Urinary bladder (tissue), 4 donors: Measurements from ENCODE around the gene FOXN1. TPM values are rescaled to one million over a fixed set of nuclear protein-coding genes. Genes with fewer than 3 reads are reported as not detected.

Experiments used
- DNase-seq: peaks from one replicate; pipeline ENCODE4 v3.0.0-alpha.2; 2015; ENCODE audit errors: extremely low spot score
- H3K27ac ChIP-seq: one replicate; pipeline ENCODE4 v1.5.1; 2013; ENCODE audit warnings: low read depth, mild to moderate bottlenecking, moderate library complexity
- H3K36me3 ChIP-seq: one replicate; pipeline ENCODE4 v1.6.1; 2013; ENCODE audit warnings: mild to moderate bottlenecking, moderate library complexity; ENCODE audit not compliant: insufficient read depth
- H3K4me1 ChIP-seq: one replicate; pipeline ENCODE4 v1.6.1; 2013; ENCODE audit warnings: mild to moderate bottlenecking, moderate library complexity; ENCODE audit not compliant: insufficient read depth
- H3K4me3 ChIP-seq: one replicate; pipeline ENCODE4 v1.5.1; 2013; ENCODE audit warnings: low read depth, low read length
- WGBS: extraction: QIAGEN DNeasy Blood & Tissue Kit; methylation state at CpG from one replicate; pipeline ENCODE4 v1.1.7; 2013; 5-methylcytosine and 5-hydroxymethylcytosine counted together
- polyA plus RNA-seq: library from polyadenylated mRNA; stranded (reverse); fragments of 200-250 nt; gene quantifications from one replicate; pipeline ENCODE4 v1.2.3, GENCODE V29; 2013
- total RNA-seq: library from RNA; depleted of rRNA; stranded (reverse); fragments of >200 nt; gene quantifications from one replicate; pipeline ENCODE4 v1.2.3, GENCODE V29; 2014
- donor health status: healthy with polysubstance abuse.
- donor health status: healthy.

FOXN1 gene
- total and polyA plus RNA-seq, 2 donors = 0.11 to 0.13 TPM

DNA sequence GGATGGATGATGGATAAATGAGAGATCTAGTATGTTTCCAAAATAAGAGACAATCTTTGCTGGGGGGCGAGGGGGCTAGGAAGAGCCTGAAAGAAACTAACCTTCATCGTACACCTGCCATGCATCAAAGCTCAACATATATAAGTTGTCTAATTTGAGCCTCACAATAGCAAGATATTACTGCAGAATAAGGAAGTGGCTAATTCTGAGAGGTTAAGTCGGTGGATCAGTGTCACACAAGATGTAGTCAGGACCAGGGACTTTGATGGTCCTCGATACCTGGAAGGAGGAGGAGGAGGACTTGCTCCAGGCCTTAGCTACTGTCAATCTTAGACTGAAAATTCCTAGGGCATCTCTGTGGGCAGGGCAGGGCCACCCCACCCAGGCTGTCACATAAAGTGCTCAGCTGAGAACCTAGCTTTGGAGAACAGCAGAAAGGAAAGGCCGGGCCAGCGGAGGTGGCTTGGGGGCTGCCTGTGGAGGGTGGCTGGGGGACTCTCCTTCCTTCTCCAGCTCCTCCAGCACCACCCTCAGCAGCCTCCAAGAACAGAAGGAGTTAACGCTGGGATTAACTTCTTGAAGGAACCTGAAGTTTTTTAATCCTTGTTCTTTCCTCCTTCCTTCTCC, 33.2 kb upstream of the FOXN1 start:
- no peak overlapping the region for H3K27ac ChIP-seq
- no peak for DNase-seq
- WGBS = 89% methylated on average over 7 of the region's 7 CpGs
- H3K36me3 ChIP-seq = no peaks in the 10 kb centered on the region
- no peak overlapping the region for H3K4me3 ChIP-seq
- H3K4me1 ChIP-seq = no peaks in the 10 kb centered on the region

DNA sequence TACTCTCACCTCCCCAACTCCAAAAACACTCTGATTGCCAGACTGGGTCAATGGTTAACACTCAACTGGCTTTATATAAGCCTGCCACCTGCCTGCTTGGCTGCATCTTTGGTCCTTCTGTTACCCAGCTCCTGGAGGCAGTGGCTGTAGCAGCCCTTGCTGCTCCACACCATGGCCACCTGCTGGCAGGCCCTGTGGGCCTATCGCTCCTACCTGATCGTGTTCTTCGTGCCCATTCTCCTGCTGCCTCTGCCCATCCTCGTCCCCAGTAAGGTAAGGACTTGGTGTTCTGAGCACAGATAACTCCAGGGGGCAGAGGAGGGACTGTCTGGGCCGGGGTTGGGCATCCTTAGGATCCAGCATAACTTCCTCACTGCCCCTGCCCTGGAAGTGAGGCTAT, 32.6 kb upstream of the FOXN1 start, which contains the start of gene SLC13A2:
SLC13A2 (plus strand) TSS at position 103 of the 400 bp plus-strand sequence; CDS start at position 172, 69 bp downstream.
- H3K36me3 ChIP-seq = no peaks in the 10 kb centered on the region
- no peaks in the 10 kb centered on the region for H3K4me1 ChIP-seq
- no peak within 1 kb of the TSS for H3K4me3 ChIP-seq
- WGBS = 70% methylated on average over 5 of the region's 5 CpGs
- H3K27ac ChIP-seq = no peak within 1 kb of the TSS
- no peak for DNase-seq

DNA sequence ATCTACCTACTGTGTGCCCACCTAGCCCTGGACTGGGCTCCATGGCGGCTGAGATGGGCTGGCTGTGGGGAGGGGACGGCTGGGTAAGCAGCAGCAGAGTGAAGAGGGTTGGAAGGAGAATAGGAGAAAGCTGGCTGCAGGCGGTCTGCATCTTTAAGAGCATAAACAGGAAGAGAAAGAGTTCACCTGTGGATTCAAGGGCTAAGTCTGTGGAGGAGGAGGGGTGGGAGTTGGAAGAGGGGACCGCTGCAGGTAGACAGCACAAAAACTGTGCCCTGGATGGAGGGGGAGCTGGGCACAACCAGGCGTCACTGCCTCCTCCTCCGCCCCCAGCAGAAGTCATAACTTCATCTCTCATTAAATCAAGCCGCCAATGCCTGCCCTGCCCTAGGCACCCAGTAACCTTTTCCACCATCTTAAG, 32.0 kb upstream of the FOXN1 start:
- Histone ChIP-seq H3K27ac (no peak overlapping the region), H3K4me3 (no peak overlapping the region), H3K36me3 (no peaks in the 10 kb centered on the region), H3K4me1 (no peaks in the 10 kb centered on the region)
- 79% methylated on average over 7 of the region's 7 CpGs for WGBS
- no peak for DNase-seq

DNA sequence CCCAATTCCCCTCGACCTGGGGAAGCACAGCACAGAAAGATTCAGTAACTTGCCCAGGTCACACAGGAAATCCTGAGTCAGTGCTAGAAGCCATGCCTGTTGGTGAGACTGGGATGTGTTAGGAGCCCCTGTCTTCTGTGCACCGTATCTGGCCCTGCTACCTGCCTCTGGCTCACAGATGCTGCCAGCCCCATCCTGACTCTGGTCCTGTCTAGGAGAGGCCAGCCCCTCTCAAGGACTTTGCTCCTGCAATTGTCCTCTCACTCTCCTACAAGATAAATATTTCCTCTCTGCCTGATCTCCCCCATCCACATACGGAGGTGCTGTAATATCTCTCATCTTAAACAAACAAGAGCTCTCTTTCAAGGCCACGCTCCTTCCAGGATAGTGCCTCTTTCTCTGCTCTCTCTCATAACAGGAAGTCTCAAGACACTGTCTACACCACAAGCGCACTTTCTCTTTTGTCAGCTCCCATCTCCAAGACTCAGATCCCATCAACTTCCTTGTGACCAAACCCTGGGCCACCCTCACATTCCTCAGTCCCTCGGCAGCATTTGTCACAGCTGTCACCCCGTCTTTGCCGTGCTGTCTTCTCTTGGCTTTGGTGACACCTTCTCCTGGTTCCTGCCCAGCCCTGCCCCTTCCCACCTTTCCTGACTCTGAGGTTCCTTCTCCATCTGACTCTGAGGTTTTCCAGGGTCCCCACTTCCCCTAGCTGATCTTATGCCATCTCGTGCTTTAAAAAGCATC, 30.8 kb upstream of the FOXN1 start:
- H3K4me3 ChIP-seq = no peak overlapping the region
- H3K4me1 ChIP-seq = no peaks in the 10 kb centered on the region
- H3K36me3 ChIP-seq = no peaks in the 10 kb centered on the region
- no peak for DNase-seq
- 49% methylated on average over 9 of the region's 9 CpGs for WGBS
- H3K27ac ChIP-seq = no peak overlapping the region

DNA sequence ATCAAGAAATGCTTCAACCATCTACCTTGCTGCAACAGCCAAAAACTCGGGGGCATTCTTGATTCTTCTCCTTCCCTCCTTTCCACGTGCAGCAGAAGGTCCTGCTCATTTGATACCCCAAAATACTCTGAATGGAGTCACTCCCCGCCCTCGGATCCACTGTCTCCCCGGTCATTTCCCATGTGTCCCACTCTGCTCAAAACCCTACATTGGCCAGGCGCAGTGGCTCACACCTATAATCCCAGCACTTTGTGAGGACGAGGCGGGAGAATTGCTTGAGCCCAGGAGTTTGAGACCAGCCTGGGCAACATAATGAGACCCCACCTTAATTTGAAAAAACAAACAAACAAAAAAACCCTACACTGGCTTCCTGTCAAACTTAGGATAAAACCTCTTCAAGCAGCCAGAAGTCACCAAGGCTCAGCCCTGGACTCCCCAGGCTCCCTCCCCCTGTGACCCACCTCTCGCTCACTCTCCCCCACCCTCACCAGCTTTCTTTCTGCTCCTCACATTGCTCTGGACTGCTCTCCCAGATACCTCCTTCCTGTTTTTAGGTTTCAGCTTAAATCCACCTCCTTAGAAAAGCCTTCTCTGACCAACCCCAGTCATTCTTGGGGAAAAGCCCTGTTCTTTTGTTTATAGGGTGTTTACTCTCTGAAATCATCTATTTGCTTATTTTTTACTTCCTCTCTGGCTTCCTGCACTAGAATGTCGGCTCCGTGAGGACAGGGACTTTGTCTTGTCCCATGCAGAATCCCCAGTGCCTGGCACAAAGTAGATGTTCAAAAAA, 29.9 kb upstream of the FOXN1 start:
- Histone ChIP-seq H3K36me3 (no peaks in the 10 kb centered on the region), H3K27ac (no peak overlapping the region), H3K4me1 (no peaks in the 10 kb centered on the region), H3K4me3 (no peak overlapping the region)
- 70% methylated on average over 11 of the region's 11 CpGs for WGBS
- DNase-seq = no peak

DNA sequence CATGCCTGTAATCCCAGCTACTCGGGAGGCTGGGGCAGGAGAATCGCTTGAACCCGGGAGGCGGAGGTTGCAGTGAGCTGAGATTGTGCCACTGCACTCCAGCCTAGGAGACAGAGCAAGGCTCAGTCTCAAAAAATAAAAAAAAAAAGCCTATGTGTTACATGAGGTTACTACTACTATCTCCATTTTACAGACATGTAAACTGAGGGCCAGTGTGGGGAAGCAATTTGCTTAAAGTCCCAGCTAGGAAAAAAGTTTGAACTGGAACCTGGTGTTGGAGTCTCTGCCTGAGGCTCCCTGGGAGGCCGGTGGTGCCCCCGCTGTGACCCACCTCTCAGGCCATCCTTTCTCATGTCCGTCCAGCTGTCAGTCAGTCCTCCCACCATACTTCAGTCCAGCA, 28.2 kb upstream of the FOXN1 start:
- Histone ChIP-seq H3K4me1 (no peaks in the 10 kb centered on the region), H3K27ac (no peak overlapping the region), H3K36me3 (no peaks in the 10 kb centered on the region), H3K4me3 (no peak overlapping the region)
- WGBS = 93% methylated on average over 7 of the region's 7 CpGs
- DNase-seq = no peak

DNA sequence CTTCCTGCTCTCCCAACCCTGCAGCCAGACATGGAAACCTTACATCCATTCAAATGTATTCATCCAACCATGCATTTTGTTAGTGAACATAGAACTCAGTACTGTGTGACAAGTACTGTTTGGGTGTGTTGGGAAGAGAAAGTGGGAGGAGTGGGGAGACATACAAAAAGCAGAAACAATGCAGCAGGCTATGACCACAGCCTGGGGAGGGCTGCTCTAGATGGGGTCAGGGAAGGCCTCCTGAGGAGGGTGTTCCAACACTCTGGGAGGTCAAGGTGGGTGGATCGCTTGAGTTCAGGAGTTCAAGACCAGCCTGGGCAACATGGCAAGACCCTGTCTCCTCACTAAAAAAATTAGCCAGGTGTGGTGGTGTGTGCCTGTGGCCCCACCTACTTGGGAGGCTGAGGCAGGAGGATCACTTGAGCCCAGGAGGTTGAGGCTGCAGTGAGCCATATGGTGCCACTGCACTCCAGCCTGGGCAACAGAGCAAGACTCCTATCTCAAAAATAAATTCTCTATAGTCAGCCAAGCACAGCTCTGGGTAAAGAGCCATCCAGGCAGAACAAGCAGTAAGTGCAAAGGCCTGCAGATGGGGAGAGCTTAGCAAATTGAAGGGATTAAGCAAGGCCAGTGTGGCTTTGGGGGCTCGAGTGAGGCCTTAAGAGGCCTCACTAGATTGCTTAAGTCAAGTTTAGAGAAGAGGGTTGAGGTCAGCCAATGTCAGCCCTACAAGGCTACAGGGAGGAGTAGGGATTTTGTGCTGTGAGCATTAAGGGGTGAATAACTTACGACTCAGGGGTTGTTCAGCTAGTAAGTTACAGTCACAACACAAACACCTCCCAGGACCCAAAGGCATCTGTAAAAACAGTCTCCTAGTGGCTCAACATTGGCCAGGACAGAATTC, 27.2 kb upstream of the FOXN1 start:
- Histone ChIP-seq H3K27ac (no peak overlapping the region), H3K4me1 (no peaks in the 10 kb centered on the region), H3K4me3 (no peak overlapping the region), H3K36me3 (no peaks in the 10 kb centered on the region)
- DNase-seq = no peak
- WGBS = 73% methylated on average over 3 of the region's 3 CpGs

DNA sequence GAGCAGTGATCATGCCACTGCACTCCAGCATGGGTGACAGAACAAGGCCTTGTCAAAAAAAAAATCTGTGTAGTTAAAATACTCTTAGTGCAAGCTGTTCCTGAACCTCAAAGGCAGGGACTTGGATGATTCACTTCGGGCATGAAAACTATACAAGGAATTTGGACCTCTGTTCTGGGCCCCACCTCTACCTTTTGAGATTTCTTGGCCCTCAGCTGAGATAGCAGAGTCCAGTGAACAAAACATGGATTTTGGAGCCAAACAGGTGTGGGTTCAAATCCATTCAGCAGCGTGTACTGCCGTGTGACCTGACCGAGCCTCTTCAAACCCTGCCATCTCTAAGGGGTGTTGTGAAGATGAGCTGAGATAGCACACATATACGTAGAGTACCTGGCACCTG, 25.9 kb upstream of the FOXN1 start:
- 86% methylated on average over 5 of the region's 5 CpGs for WGBS

DNA sequence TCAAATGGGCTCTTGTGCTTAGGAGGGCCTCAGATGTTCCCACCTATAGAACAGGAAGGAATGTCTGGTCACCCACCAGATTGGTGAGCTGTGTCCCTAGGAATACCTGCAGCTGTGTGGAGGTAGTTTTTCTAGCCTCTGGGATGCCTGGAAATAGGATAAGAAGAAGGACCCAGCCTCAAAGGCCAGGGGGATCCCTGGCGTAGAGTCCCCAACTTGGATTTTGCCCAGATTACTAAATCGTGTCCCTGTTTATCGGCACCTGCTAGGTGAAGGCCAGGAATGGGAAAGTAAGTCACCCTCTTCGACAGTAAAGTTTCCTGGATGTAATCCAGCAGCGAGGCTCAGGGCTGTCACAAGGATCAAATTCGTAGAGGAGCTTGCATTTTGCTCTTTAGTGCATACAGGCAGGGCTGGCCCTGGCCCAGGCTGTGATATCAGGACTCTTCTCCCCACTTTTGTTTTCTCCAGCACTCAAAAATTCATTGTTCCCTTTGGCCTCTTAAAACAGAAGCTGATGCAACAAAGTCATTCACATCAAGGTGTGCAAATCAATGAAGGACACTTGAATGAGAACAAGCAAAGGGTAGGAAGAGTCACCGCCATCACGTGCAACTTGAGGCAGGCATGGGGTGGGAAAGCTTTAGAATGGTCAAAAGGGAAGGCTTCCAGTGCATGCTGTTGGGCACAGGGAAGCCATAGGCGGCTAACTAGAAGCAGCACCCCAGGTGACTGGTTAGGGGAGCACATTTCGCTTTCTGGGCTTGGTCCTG, 25.2 kb upstream of the FOXN1 start:
- Histone ChIP-seq H3K36me3 (no peaks in the 10 kb centered on the region), H3K4me1 (no peaks in the 10 kb centered on the region), H3K4me3 (no peak overlapping the region), H3K27ac (no peak overlapping the region)
- WGBS = 58% methylated on average over 10 of the region's 10 CpGs
- no peak for DNase-seq

More for the DNA sequence above, 25.9 kb upstream of the FOXN1 start:
- Histone ChIP-seq H3K4me1 (no peaks in the 10 kb centered on the region), H3K36me3 (no peaks in the 10 kb centered on the region), H3K4me3 (no peak overlapping the region), H3K27ac (no peak overlapping the region)
- DNase-seq = no peak

DNA sequence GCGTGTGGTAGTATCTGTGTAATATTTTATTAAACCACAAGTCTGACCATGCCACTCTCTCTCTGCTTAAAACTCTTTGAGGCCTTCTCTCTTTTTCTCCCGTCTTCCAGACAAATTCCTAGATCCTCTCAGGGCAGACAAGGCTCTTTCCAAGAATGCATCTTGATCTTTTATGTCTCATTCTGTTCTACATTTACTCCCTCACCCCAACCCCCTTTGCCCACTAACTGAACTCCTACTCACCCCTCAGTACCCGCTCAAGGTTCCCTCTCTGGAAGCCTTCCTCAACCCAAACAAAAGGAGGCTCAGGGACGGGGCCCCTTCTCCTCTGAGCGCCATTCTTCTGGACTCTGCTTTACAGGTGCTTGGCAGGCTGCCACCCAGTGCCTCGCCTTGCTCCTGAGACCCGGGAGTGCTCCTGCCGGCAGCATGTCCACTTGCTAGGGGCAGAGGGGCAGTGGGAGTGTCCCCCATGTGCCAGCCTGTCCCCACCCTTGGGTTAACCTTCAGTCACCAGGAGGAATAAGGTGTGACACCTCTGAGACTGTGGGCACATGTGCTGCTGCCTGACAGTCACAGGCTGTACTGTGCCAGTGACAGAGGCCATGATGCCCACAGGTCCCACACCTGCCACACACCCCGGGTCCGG, 23.5 kb upstream of the FOXN1 start:
- Histone ChIP-seq H3K27ac (no peak overlapping the region), H3K36me3 (no peaks in the 10 kb centered on the region), H3K4me1 (no peaks in the 10 kb centered on the region), H3K4me3 (no peak overlapping the region)
- 71% methylated on average over 10 of the region's 10 CpGs for WGBS
- DNase-seq = no peak

DNA sequence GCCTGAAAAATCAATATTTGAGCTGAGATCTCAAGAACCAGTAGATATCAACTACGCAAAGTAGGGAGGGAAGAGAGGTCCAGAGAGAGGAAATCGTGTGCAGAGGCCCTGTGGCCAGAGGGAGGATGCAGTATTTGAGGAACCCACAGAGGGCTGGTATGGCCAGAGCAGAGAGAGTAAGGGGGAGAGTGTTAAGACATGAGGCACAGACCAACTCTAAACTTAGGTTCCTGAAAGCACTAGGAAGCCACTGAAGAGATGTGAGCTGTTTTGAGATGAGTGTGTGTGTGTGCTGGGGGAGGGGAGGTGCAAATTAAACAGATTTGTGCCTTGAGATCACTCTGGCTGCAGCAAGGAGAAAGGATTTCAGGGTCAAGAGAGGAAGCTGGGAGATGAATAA, 21.9 kb upstream of the FOXN1 start:
- no peaks in the 10 kb centered on the region for H3K36me3 ChIP-seq
- WGBS = 55% methylated on average over 2 of the region's 2 CpGs
- no peak overlapping the region for H3K4me3 ChIP-seq
- no peaks in the 10 kb centered on the region for H3K4me1 ChIP-seq
- no peak for DNase-seq
- no peak overlapping the region for H3K27ac ChIP-seq

DNA sequence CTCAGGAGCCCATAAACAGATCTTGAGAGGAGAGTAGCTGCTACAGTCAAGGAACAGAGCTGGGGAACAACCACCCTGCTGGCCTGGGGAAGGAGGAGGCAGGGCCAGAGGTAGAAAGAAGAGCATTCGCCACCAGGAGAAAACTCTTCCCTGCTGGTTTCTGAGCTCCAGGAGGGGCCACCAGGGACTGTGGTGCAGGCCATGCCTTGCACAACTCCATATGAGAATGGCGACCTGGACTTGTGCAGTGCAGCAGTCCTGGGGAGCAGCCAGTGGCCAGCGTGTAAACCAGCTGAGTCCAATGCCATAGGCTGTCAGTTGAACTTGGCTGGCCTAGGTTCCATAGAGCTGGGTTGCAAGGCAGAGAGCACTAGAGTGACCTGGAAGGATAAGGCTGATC, 21.1 kb upstream of the FOXN1 start:
- no peak for DNase-seq
- H3K27ac ChIP-seq = no peak overlapping the region
- no peaks in the 10 kb centered on the region for H3K36me3 ChIP-seq
- no peak overlapping the region for H3K4me3 ChIP-seq
- no peaks in the 10 kb centered on the region for H3K4me1 ChIP-seq
- 83% methylated on average over 3 of the region's 3 CpGs for WGBS
